Breast epithelium (tissue), 3 donors: ENCODE data around the gene ATP8B1.

ENCODE experiments used
- POLR2A ChIP-seq: fragments of 450-650 bp; IDR thresholded peaks from one replicate; pipeline ENCODE4 v1.6.1; 2016; ENCODE audit warnings: antibody characterized with exemption, mild to moderate bottlenecking, moderate library complexity
- POLR2AphosphoS5 ChIP-seq, 3 donors: sonication (generic); formaldehyde crosslinking; IDR thresholded peaks; one replicate each; pipeline ENCODE4 v1.6.1; 2017; ENCODE audit warnings: antibody characterized with exemption in 3 of 3
- TF ChIP-seq, protein P1 (sequence below), 3 donors: fragments of 450-650 bp; IDR thresholded peaks; one replicate each; pipeline ENCODE4 v1.5.1; 2016 to 2017; ENCODE audit warnings: antibody characterized with exemption in 3 of 3, mild to moderate bottlenecking in 3 of 3, moderate library complexity in 3 of 3

DNA sequence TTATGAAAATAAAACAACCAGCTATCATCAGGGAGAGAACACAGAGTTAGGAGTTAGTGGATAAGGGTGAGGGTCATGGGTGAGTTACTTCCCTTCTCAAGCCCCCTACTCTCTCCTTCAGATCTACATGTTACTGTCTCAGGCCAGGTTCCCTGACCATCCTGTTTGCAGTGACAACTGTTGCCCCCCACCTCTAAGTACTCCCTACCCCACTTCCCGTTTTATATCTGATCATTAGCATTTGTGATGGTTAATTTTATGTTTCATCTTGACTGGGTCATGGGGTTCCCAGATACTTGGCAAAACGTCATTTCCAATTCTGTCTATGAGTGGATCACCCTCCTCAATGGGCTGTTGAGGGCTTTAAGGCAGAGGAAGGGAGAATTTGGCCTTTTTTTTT, 32.8 kb upstream of the ATP8B1 start:
- TF ChIP-seq, protein P1, sequence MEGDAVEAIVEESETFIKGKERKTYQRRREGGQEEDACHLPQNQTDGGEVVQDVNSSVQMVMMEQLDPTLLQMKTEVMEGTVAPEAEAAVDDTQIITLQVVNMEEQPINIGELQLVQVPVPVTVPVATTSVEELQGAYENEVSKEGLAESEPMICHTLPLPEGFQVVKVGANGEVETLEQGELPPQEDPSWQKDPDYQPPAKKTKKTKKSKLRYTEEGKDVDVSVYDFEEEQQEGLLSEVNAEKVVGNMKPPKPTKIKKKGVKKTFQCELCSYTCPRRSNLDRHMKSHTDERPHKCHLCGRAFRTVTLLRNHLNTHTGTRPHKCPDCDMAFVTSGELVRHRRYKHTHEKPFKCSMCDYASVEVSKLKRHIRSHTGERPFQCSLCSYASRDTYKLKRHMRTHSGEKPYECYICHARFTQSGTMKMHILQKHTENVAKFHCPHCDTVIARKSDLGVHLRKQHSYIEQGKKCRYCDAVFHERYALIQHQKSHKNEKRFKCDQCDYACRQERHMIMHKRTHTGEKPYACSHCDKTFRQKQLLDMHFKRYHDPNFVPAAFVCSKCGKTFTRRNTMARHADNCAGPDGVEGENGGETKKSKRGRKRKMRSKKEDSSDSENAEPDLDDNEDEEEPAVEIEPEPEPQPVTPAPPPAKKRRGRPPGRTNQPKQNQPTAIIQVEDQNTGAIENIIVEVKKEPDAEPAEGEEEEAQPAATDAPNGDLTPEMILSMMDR (IDR thresholded peaks at IDR 0.05) = no peak
- no peak for TF ChIP-seq POLR2A
- no peak for TF ChIP-seq POLR2AphosphoS5 (IDR thresholded peaks at IDR 0.05)
